Measurements from ENCODE around the gene SMIM41. TPM values are rescaled to one million over a fixed set of nuclear protein-coding genes. Genes with fewer than 3 reads are reported as not detected.
A peak's percentile ranks its signal among the peaks of the same experiment; 100 is the strongest.

The SMIM41 gene
- polyA plus RNA-seq, 1 donor from 2014 or later = not detected

DNA sequence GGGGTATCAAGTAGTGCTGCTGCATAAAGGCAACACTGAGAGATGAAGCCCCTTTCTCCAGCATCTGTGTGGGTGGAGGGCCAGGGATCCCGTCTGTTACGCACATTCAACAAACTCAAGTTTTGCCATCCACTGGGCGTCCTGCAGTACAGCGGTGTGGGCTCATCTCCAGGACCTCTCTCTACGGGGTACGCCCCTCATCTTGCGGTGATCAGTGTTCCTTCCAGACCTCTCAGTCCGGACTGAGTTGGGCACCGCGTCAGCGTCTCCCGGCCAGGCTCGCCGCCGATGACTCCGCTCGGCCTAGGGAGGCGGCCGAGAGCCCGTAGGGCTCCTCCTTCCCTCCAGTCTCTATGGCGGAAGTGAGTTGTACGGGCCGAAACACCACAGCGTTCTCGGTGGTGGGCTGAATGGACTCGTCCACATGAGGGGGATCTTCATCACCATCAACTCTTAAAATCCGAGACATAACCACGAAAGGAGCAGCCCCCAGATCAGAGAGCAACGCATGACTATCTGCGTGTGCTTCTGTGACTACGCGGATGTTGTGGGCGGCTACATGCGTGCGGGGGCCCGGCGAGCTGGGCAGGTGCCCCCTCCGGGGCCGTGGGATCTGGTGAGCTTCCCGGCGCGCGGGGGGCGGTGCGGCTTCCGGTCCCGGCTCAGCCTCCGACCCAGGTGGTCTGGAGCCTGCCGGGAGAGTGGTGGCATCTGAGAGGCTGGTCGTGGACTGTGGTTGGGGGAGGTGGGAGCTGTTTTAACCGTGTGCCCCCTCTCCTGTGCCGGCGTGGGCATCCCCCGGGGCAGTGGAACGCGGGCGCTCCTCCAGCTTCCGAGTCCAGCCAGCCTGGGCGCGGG lies 9.9 kb upstream of the SMIM41 start, which contains the start of gene ATG101:
TSS of gene ATG101 (plus strand) at position 652 of the 858 bp plus-strand sequence. CDS start 3,673 bp downstream, outside the sequence.
- Histone ChIP-seq H3K9me3 (ENCODE audit: low read length) (no peaks in the 10 kb centered on the region), H3K4me3 (ENCODE audit: low read length) (peak within 1 kb of the TSS; percentile 93), H3K36me3 (ENCODE audit: insufficient read depth, low read length) (no peaks in the 10 kb centered on the region), H3K27ac (ENCODE audit: low read length) (peak within 1 kb of the TSS; percentile 79), H3F3A (ENCODE audit: insufficient read depth, low read length, poor library complexity, severe bottlenecking) (peaks cover 4% of the 10 kb centered on the region), H3K27me3 (ENCODE audit: insufficient read depth, low read depth, low read length) (no peaks in the 10 kb centered on the region), H3K79me2 (replicated peaks; ENCODE audit: insufficient read depth, low read length) (peaks cover 24% of the 10 kb centered on the region), H3K9me2 (ENCODE audit: insufficient read depth, low read length) (no peaks in the 10 kb centered on the region), H3K9ac (ENCODE audit: low read length) (peak within 1 kb of the TSS; percentile 80), H4K20me1 (ENCODE audit: insufficient read depth) (no peaks in the 10 kb centered on the region), H2AFZ (ENCODE audit: low read depth, low read length) (peak within 1 kb of the TSS; percentile 67), H3K4me2 (ENCODE audit: low read length) (peak within 1 kb of the TSS; percentile 56)
- no peak for TF ChIP-seq EZH2 (IDR thresholded peaks at IDR 0.05; ENCODE audit: borderline replicate concordance, insufficient read depth, low read length, poor library complexity, severe bottlenecking)
- peak; percentile 21 for TF ChIP-seq RAD21 (conservative IDR thresholded peaks at IDR 0.05)
- TF ChIP-seq POLR2AphosphoS5 (IDR thresholded peaks at IDR 0.05) = peak; percentile 88
- peak; percentile 51 for TF ChIP-seq SMC3 (conservative IDR thresholded peaks at IDR 0.05; ENCODE audit: poor library complexity)
- TF ChIP-seq, protein P1, sequence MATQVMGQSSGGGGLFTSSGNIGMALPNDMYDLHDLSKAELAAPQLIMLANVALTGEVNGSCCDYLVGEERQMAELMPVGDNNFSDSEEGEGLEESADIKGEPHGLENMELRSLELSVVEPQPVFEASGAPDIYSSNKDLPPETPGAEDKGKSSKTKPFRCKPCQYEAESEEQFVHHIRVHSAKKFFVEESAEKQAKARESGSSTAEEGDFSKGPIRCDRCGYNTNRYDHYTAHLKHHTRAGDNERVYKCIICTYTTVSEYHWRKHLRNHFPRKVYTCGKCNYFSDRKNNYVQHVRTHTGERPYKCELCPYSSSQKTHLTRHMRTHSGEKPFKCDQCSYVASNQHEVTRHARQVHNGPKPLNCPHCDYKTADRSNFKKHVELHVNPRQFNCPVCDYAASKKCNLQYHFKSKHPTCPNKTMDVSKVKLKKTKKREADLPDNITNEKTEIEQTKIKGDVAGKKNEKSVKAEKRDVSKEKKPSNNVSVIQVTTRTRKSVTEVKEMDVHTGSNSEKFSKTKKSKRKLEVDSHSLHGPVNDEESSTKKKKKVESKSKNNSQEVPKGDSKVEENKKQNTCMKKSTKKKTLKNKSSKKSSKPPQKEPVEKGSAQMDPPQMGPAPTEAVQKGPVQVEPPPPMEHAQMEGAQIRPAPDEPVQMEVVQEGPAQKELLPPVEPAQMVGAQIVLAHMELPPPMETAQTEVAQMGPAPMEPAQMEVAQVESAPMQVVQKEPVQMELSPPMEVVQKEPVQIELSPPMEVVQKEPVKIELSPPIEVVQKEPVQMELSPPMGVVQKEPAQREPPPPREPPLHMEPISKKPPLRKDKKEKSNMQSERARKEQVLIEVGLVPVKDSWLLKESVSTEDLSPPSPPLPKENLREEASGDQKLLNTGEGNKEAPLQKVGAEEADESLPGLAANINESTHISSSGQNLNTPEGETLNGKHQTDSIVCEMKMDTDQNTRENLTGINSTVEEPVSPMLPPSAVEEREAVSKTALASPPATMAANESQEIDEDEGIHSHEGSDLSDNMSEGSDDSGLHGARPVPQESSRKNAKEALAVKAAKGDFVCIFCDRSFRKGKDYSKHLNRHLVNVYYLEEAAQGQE (IDR thresholded peaks at IDR 0.05; ENCODE audit: borderline replicate concordance) = peak; percentile 19
- no peak for TF ChIP-seq TAF1 (IDR thresholded peaks at IDR 0.05; ENCODE audit: low read depth)
- peak; percentile 91 for TF ChIP-seq MXI1 (conservative IDR thresholded peaks at IDR 0.05; ENCODE audit: poor library complexity, severe bottlenecking)
- TF ChIP-seq EP300 (conservative IDR thresholded peaks at IDR 0.05; ENCODE audit: poor library complexity, severe bottlenecking) = peak; percentile 80
- TF ChIP-seq, protein P2, sequence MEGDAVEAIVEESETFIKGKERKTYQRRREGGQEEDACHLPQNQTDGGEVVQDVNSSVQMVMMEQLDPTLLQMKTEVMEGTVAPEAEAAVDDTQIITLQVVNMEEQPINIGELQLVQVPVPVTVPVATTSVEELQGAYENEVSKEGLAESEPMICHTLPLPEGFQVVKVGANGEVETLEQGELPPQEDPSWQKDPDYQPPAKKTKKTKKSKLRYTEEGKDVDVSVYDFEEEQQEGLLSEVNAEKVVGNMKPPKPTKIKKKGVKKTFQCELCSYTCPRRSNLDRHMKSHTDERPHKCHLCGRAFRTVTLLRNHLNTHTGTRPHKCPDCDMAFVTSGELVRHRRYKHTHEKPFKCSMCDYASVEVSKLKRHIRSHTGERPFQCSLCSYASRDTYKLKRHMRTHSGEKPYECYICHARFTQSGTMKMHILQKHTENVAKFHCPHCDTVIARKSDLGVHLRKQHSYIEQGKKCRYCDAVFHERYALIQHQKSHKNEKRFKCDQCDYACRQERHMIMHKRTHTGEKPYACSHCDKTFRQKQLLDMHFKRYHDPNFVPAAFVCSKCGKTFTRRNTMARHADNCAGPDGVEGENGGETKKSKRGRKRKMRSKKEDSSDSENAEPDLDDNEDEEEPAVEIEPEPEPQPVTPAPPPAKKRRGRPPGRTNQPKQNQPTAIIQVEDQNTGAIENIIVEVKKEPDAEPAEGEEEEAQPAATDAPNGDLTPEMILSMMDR (IDR thresholded peaks at IDR 0.05; ENCODE audit: poor library complexity, severe bottlenecking) = peak; percentile 98

DNA sequence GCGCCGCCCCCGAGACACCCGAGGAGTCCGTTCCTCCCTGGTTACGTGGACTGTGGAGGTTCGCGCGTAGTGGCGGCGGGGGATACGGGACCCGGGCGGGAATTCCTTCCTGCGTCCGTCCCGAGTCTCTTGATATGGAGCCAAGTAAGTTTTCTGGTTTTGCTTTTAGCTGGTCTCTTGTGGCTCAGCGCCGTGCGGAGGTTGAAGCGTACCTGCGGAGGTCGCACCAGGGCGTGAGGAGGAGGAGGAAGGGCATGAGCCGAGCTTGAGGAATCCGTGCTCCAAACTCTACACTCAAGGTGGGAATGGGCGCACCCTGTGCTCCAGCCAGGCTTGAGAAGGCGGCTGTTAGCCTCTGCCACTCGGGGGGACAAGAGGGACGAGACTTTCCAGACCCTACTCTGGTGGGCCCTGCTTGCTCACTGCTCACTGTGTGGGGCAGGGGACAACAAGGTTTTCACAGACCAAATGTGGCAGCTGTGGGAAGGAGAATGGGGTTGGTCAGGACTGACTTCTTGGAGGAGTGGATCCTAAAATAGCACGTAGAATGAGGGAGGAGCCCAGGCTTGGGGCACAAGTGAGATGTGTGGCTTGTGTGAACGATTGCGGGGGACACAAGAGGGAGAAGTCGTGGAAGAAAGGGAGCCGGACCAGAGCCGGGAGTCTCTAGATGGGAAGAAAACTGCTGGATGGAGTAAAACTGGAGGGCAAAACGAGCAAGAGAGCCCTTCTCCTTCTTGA lies 9.1 kb upstream of the SMIM41 start:
- H3F3A ChIP-seq (ENCODE audit: insufficient read depth, low read length, poor library complexity, severe bottlenecking) = peaks cover 4% of the 10 kb centered on the region
- H3K27ac ChIP-seq (ENCODE audit: low read length) = peak overlapping the region; percentile 79
- H3K4me2 ChIP-seq (ENCODE audit: low read length) = peak overlapping the region; percentile 56
- H3K9ac ChIP-seq (ENCODE audit: low read length) = peak overlapping the region; percentile 80
- H3K36me3 ChIP-seq (ENCODE audit: insufficient read depth, low read length) = no peaks in the 10 kb centered on the region
- H4K20me1 ChIP-seq (ENCODE audit: insufficient read depth) = no peaks in the 10 kb centered on the region
- H3K9me2 ChIP-seq (ENCODE audit: insufficient read depth, low read length) = no peaks in the 10 kb centered on the region
- TF ChIP-seq EP300 (conservative IDR thresholded peaks at IDR 0.05; ENCODE audit: poor library complexity, severe bottlenecking) (no peak), MXI1 (conservative IDR thresholded peaks at IDR 0.05; ENCODE audit: poor library complexity, severe bottlenecking) (peak; percentile 77), EZH2 (IDR thresholded peaks at IDR 0.05; ENCODE audit: borderline replicate concordance, insufficient read depth, low read length, poor library complexity, severe bottlenecking) (no peak), SMC3 (conservative IDR thresholded peaks at IDR 0.05; ENCODE audit: poor library complexity) (no peak)
- TF ChIP-seq, protein P2 (IDR thresholded peaks at IDR 0.05; ENCODE audit: poor library complexity, severe bottlenecking) = no peak
- TF ChIP-seq, protein P1 (IDR thresholded peaks at IDR 0.05; ENCODE audit: borderline replicate concordance) = peak; percentile 1
- peaks cover 24% of the 10 kb centered on the region for H3K79me2 ChIP-seq (replicated peaks; ENCODE audit: insufficient read depth, low read length)
- H3K27me3 ChIP-seq (ENCODE audit: insufficient read depth, low read depth, low read length) = no peaks in the 10 kb centered on the region
- H3K4me3 ChIP-seq (ENCODE audit: low read length) = peak overlapping the region; percentile 93
- no peaks in the 10 kb centered on the region for H3K9me3 ChIP-seq (ENCODE audit: low read length)
- H2AFZ ChIP-seq (ENCODE audit: low read depth, low read length) = peak overlapping the region; percentile 67
